NCI-H345 treated with DMSO at 0.1 percent for 48 hours (cell line): ENCODE measurements around the gene DENND4C.
"Not testable (repeated sequence)": the region's sequence is repeated elsewhere in the genome, so short reads cannot be mapped to it uniquely, and the experiment has no call there.

ENCODE experiments used
- DNase-seq: peaks from one replicate; lab custom pipeline; 2025; ENCODE audit not compliant: unreplicated experiment; lab: John Stamatoyannopoulos, UW

Gene DENND4C

DNA sequence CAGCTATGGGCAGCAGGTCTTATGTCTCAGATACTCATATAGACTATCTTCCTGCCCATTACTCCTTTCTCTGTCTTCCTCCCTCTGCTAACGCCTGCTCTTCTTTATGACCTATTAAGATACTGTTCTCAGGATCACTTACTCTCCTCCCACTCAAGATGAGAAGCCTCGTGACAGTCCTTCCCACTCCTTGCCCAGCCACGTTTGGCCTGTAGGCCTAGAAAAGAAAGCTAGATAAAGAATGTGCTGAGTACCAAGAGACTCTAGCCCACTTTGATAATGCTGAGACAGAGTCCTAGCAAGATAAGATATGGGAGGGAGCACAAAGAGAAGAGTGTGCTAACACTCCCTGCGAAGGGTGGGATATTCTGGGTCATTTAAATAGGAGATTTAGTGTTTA lies 6.8 kb upstream of the DENND4C start:
- no peak for DNase-seq

GRCh38 chr9:19224563-19224962 lies 5.9 kb upstream of the DENND4C start:
- DNase-seq: no peak

DNA sequence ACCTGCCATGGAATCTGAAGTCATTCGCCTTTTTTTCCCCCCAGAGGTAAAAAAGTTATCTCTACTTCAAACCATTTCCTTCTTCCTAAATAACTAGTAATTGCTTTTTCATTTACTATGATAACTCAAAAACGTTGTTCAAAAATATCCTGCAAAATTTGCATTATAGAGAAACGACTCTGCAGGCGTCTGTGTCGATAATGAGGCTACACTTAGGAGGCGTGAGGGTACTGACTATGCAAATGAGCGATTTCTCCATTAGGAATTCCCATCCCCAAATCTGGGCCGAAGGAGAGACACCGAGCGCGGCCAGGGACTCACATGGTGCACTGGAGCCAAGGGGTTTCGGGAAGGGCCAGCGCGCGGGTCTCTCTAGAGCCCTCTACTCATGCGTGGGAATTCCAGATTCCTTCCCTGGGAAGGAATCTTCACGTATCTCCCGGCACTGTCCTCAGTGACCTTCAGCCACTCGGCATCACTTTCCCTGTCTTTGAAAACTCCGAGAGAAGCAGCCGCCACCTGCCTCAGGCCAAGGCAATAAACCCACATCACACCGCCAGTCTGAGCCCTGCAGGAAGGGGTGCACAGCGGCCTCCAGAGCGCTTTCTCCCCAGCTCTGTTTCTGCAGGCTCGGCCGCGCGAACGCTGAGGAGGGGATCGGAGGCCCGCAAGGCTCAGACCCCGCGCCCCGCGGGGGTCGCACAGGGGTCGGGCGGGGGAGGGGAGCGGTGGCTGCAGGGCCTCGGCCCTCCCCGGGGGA lies 718 bp upstream of the DENND4C start:
- DNase-seq: peak; percentile 47

DNA sequence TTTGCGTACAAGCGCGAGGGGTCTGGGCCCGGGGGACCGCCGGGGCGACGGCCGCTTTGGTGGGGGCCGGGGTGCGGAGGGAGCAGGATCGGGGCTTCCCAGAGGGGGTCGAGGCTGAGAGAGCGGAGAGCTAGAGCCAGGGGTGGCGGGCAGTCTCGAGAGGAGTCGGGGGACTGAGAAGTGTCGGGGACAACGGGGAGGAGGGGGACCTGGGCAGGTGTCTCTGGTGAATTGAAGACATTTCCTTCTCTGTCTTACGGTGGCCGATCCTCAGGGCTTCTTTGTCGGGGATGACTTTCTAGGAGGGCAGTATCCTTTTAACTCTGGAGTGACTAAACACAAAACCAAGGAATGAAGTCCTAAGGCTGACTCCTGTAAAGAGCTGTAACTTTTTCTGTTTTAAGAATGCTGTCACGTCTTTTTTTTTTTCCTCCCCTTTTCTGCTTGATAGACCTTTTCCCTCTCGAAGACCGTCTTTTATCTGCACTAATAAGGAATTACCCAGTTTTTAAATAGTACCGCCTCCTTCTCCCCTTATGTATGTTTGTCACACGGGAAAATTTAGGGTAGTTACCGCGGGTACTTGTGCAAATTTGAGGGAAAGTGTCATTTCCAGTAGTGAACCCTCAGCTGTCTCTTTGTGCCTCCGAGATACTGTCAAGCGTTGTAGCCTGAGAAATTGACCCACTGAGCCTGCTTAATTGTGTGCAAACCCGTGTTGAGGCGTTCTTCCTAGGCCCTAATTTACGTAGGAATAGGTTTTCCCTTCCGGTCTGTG lies 822 bp downstream of the DENND4C start:
- peak; percentile 20 for DNase-seq

GRCh38 chr9:19231904-19232822 lies 1.7 kb downstream of the DENND4C start:
- peak; percentile 13 for DNase-seq

DNA sequence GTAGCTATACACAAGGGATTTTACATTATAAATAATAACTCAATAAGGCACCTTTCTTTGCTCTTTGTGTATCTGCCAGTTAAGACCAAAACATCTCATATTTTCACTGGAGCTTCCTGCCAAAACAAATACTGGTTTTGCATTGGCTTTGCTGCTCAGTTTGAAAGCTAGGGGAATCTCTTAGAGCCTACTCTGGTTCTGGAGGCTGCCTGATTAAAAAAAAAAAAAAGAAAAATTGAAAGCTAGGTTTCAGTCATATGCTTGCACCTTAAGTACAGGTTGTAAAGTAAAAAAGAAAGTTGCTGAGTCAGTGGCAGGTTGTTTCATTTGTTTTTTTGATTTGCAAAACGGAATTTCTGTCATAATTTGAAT lies 2.3 kb downstream of the DENND4C start:
- DNase-seq: no peak

DNA sequence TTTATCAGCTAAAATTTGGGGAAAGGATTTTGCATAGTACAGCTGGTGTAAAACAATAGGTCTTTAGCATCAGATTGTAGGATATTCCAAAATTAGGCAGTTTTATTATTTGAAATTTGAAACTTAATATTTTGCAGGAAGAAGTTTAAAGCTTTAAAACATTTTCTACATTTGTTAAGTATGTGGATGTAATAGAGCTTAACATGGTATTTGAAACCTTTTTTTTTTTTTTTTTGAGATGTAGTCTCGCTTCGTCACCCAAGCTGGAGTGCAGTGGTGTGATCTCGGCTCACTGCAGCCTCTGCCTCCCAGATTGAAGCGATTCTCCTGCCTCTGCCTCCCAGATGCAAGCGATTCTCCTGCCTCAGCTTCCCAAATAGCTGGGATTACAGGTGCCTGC lies 2.9 kb downstream of the DENND4C start:
- no peak for DNase-seq

DNA sequence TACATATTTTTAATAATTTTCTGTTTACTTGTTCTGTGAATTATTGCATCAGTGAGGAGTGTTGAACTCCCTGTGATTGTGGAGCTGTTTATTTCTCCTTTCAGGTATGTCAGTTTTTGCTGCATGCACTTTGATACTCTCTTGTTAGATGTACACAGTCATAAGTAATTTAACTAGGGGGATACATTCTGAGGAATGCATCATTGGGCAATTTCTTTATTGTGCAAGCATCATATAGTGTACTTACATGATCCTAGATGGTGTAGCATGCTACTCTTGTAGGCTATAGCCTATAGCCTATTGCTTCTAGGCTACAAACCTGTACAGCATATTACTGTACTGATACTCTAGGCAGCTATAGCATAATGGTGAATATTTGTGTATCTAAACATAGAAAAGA lies 9.5 kb downstream of the DENND4C start:
- no peak for DNase-seq

GRCh38 chr9:19241728-19242127 lies 11.2 kb downstream of the DENND4C start:
- DNase-seq: no peak

- DNase-seq: no peak
These were observed 13.0 kb downstream of the DENND4C start for GRCh38 chr9:19243366-19244033.

- no peak for DNase-seq
These were observed 16.4 kb downstream of the DENND4C start for GRCh38 chr9:19246891-19247290.

GRCh38 chr9:19247420-19247819 lies 16.9 kb downstream of the DENND4C start:
- no peak for DNase-seq

DNA sequence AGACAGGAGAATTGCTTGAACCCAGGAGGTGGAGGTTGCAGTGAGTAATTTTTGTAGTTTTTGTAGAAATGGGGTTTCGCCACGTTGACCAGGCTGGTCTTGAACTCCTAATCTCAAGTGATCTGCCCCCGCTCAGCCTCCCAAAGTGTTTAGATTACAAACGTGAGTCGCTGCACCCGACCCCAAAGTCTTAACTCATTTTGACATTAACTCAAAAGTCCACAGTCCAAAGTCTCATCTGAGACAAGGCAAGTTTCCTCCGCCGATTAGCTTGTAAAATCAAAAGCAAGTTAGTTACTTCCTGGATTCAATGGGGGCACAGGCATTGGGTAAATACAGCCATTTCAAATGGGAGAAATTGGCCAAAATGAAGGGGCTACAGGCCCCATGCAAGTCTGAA lies 19.9 kb downstream of the DENND4C start:
- DNase-seq: not testable (repeated sequence)

GRCh38 chr9:19251203-19251602 lies 20.7 kb downstream of the DENND4C start:
- not testable (repeated sequence) for DNase-seq

- not testable (repeated sequence) for DNase-seq
These were observed 21.1 kb downstream of the DENND4C start for GRCh38 chr9:19251622-19252021.

- DNase-seq: no peak
These were observed 21.8 kb downstream of the DENND4C start for GRCh38 chr9:19252174-19252884.

GRCh38 chr9:19252885-19253219 lies 22.4 kb downstream of the DENND4C start:
- no peak for DNase-seq

- no peak for DNase-seq
These were observed 24.6 kb downstream of the DENND4C start for GRCh38 chr9:19255112-19255511.

DNA sequence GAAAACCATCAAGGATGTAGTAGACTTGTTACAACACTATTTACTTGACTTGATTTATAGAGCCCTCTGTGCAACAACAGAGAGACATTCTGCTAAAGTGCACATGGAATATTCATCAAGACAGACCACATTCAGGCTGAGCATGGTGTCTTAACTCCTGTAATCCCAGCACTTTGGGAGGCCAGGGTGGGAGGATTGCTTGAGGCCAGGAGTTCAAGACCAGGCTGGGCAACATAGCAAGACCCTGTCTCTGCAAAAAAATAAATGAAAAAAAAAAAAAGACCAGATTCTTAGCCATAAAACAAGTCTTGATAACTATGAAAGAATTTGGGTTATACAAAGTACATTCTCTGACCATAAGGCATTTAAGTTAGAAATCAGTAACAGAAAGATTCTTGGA lies 25.3 kb downstream of the DENND4C start:
- DNase-seq: no peak

DNA sequence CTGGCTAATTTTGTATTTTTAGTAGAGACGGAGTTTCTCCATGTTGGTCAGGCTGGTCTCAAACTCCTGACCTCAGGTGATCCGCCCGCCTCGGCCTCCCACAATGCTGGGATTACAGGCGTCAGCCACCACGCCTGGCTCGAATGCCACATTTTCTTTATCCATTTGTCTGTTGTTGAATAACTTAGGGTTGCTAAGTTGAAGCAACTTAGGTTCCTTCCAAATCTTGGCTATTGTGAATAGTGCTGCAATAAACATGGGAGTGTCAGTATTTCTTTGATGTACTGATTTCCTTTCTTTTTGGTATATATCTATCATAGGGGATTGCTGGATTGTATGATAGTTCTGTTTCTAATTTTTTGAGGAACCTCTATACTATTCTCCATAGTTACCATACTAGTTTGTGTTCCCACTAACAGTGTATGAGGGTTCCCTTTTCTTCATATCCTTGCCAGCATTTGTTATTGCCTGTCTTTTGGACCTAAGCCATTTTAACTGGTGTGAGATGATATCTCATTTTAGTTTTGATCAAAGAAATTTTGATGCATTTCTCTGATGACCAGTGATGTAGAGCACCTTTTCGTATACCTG lies 29.3 kb downstream of the DENND4C start:
- DNase-seq: not testable (repeated sequence)
